Neutrophil (primary cell): ENCODE results near the gene ASPA.

ENCODE experiments used
- H3K27ac ChIP-seq: fragments of 200-600 bp; sonication (generic); 2 replicates; pipeline ENCODE4 v1.5.1; 2016; ENCODE audit warnings: mild to moderate bottlenecking, moderate library complexity
- H3K27me3 ChIP-seq: fragments of 200-600 bp; sonication (generic); 2 replicates; pipeline ENCODE4 v1.6.0; 2016; ENCODE audit warnings: mild to moderate bottlenecking
- H3K36me3 ChIP-seq: fragments of 200-600 bp; sonication (generic); 2 replicates; pipeline ENCODE4 v1.5.1; 2017
- H3K4me1 ChIP-seq, 2 experiments: fragments of 200-600 bp in 1 of 2; sonication (generic) in 1 of 2; 1 replicate in 1 of 2; 2 replicates in 1 of 2; pipeline versions ENCODE4 v1.5.1 to v1.6.1; 2013 to 2016; ENCODE audit warnings: low read depth in 1 of 2, low read length in 1 of 2, mild to moderate bottlenecking in 1 of 2, moderate library complexity in 1 of 2; ENCODE audit not compliant: control insufficient read depth in 1 of 2, insufficient read depth in 1 of 2
- H3K4me3 ChIP-seq, 2 experiments: fragments of 200-600 bp in 1 of 2; sonication (generic) in 1 of 2; 1 replicate in 1 of 2; 2 replicates in 1 of 2; pipeline ENCODE4 v1.5.1; 2013 to 2016; ENCODE audit warnings: low read depth in 1 of 2, low read length in 1 of 2, mild to moderate bottlenecking in 1 of 2, moderate library complexity in 1 of 2
- H3K9me3 ChIP-seq: fragments of 200-600 bp; sonication (generic); 2 replicates; pipeline ENCODE4 v1.5.1; 2016
- TF ChIP-seq, protein P1 (sequence below): fragments of 200-600 bp; sonication (generic); IDR thresholded peaks from 2 replicates; pipeline ENCODE4 v1.5.1; 2016; ENCODE audit warnings: antibody characterized with exemption

The ASPA gene

DNA sequence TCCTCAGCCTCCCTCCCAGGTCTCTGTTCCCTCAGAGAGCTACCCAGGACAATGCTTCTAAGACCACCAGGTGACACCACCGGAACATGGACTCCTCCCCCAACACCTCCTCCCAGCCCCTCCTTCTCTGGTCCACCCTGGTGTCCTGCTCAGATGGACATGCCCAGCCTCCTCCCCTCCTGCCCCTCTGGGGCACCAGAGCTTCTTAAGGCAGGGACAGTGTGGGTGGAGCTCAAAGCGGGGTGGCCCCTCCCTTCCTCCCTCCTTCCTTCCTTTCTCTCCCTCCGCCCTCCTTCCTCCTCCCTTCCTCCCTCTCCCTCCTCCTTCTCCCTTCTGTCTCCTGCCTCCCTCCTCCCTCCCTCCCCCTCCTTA is 59.1 kb downstream of the ASPA start:
- H3K9me3 ChIP-seq, result no peaks in the 10 kb centered on the region
- no peaks in the 10 kb centered on the region for H3K4me1 ChIP-seq
- H3K4me3 ChIP-seq, result no peak overlapping the region
- H3K36me3 ChIP-seq, result no peaks in the 10 kb centered on the region
- TF ChIP-seq, protein P1, sequence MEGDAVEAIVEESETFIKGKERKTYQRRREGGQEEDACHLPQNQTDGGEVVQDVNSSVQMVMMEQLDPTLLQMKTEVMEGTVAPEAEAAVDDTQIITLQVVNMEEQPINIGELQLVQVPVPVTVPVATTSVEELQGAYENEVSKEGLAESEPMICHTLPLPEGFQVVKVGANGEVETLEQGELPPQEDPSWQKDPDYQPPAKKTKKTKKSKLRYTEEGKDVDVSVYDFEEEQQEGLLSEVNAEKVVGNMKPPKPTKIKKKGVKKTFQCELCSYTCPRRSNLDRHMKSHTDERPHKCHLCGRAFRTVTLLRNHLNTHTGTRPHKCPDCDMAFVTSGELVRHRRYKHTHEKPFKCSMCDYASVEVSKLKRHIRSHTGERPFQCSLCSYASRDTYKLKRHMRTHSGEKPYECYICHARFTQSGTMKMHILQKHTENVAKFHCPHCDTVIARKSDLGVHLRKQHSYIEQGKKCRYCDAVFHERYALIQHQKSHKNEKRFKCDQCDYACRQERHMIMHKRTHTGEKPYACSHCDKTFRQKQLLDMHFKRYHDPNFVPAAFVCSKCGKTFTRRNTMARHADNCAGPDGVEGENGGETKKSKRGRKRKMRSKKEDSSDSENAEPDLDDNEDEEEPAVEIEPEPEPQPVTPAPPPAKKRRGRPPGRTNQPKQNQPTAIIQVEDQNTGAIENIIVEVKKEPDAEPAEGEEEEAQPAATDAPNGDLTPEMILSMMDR, result no peak
- peaks cover 39% of the 10 kb centered on the region for H3K27me3 ChIP-seq
- no peak overlapping the region for H3K27ac ChIP-seq

DNA sequence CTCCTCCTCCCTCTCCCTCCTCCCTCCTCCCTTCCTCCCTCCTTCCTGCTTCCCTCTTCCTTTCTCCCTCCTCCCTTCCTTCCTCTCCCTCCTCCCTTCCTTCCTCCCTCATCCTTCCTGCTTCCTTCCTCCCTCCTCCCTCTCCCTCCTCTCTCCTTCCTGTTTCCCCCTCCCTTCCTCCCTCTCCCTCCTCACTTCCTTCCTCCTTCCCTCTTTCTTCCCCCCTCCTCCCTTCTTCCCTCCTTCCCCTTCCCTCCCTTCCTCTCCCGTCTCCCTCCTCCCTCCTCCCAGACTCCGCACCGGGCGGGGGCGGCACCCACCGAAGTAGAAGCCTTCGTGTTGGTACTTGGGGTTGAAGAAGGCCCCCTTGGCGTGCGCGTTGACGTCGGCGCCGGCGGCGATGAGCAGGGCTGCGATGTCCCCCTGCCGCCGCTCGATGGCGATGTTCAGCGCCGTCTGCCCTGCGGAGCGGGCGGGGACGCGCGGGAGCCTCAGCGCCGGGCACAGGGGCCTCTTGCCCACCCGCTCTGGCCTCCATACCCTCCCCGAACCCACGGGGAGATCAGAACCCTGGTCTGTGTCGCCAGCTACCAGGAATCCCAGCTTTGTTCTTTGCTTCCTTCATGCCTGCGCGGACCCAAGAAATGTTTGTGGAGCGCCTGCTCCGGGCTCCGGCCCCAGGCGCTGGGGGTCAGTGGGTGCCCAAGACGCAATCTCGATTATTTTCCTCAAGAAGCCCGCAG is 59.6 kb downstream of the ASPA start:
- H3K27ac ChIP-seq, result no peak overlapping the region
- H3K27me3 ChIP-seq, result peaks cover 39% of the 10 kb centered on the region
- H3K4me1 ChIP-seq, result no peaks in the 10 kb centered on the region
- no peaks in the 10 kb centered on the region for H3K9me3 ChIP-seq
- no peak overlapping the region for H3K4me3 ChIP-seq
- TF ChIP-seq, protein P1, result no peak
- H3K36me3 ChIP-seq, result no peaks in the 10 kb centered on the region

DNA sequence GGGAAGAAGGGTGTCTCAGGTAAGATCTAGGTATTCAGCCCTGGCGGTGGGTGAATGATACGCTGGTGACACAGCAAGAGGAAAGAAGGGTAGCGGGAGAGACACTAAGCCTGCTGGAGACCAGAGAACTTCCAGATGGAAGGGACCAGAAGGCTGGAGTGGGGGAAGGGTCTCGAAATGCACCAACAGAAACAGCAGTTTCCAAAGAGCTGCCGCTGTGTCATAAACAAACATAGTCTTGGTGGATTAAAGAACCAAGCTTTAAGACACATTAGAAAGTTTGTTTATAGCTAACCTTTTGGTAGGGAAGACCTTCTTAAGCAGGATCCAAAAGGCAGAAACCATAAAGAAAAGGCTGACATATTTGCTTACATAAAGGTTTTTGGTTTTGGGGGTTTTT is 60.9 kb downstream of the ASPA start:
- H3K36me3 ChIP-seq, result no peaks in the 10 kb centered on the region
- no peaks in the 10 kb centered on the region for H3K9me3 ChIP-seq
- H3K27ac ChIP-seq, result no peak overlapping the region
- peaks cover 39% of the 10 kb centered on the region for H3K27me3 ChIP-seq
- TF ChIP-seq, protein P1, result no peak
- no peaks in the 10 kb centered on the region for H3K4me1 ChIP-seq
- no peak overlapping the region for H3K4me3 ChIP-seq

DNA sequence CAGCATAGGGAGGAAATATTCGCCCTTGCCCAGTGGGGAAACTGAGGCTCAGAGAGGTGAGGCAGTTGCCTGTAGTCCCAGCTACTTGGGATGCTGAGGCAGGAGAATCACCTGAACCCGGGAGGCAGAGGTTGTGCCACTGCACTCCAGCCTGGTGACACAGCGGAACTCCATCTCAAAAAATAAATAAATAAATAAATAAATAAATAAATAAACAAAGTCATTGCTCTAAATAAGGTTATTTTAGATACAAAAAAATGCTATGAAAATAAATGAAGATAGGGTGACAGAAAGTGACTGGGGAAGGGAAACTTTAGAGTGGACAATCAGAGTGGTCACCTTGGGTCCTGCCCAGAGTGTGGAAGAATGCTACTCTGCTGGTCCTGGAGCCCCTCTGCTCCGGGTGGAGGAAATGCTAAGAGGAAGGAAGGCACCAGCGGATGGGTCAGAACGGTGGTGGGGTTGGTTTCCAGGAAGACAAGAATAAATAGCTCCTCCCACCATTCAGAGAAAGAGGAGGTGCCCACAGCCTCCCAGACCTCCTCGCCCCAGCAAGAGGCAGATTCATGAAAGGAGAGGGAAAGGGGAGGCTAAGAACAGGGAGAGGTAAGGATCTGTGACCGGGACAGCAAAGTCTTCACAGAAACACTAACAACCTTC is 64.2 kb downstream of the ASPA start:
- no peaks in the 10 kb centered on the region for H3K9me3 ChIP-seq
- peaks cover 22% of the 10 kb centered on the region for H3K27me3 ChIP-seq
- no peak overlapping the region for H3K27ac ChIP-seq
- no peak overlapping the region for H3K4me3 ChIP-seq
- no peaks in the 10 kb centered on the region for H3K36me3 ChIP-seq
- H3K4me1 ChIP-seq, result no peaks in the 10 kb centered on the region
- TF ChIP-seq, protein P1, result no peak

DNA sequence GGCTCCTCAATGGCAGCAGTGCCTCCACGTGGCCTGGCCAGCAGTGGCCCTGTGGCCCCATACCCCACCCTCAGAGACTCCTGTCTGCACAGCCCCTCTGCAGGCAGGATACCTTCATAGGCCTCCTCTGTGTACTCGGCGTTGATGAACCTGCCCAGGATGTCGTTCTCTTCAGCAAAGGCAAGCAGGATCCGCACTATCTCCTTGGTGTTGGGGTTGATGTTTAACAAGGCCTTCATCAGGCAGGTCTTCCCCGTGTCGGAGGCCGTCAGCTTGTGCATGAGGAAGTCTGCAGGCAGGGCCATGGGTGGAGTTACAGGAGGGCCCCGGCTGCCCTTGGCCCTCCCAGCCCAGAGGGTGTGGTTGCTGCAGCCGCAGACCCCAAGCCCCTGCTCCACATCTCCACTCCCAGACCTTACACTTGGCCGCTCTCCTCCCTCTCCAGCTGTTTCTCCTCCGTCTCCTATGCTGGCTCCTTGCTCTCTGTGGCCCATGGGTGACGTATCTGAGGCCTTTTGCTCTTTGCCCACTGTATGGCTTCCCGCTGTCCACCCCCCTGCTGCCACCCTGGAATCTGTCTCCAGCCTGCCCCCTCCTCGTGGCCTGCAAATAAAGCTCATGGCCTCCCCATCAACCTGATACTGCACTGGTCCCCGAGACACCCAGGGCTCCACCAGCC is 66.8 kb downstream of the ASPA start:
- H3K27me3 ChIP-seq, result no peaks in the 10 kb centered on the region
- H3K9me3 ChIP-seq, result no peaks in the 10 kb centered on the region
- TF ChIP-seq, protein P1, result no peak
- H3K27ac ChIP-seq, result no peak overlapping the region
- H3K4me1 ChIP-seq, result no peaks in the 10 kb centered on the region
- H3K36me3 ChIP-seq, result no peaks in the 10 kb centered on the region
- no peak overlapping the region for H3K4me3 ChIP-seq
